Keratinocyte (primary cell): ENCODE measurements around the gene MSANTD1. TPM values are rescaled to one million over a fixed set of nuclear protein-coding genes. Genes with fewer than 3 reads are reported as not detected.

ENCODE experiments used
- DNase-seq: peaks from one replicate; pipeline ENCODE4 v3.0.0-alpha.2; 2011; ENCODE audit warnings: low read depth, missing footprints, low spot score
- FAIRE-seq: peaks from 2 replicates; lab custom pipeline; 2011; peaks lifted over from hg19 to GRCh38; lab: Jason Lieb, UNC
- H2AFZ ChIP-seq: 2 replicates; pipeline ENCODE4 v1.6.0; 2012; ENCODE audit warnings: low read length, control low read depth, inconsistent platforms; ENCODE audit not compliant: control insufficient read depth
- H3K27ac ChIP-seq: 2 replicates; pipeline ENCODE4 v1.5.1; 2011; ENCODE audit warnings: low read length; ENCODE audit not compliant: control insufficient read depth, insufficient read depth
- H3K27me3 ChIP-seq: 3 replicates; pipeline ENCODE4 v1.6.0; 2011; ENCODE audit warnings: low read length; ENCODE audit not compliant: control insufficient read depth, insufficient read depth; ENCODE audit errors: extremely low read depth
- H3K36me3 ChIP-seq, 2 experiments: 2 replicates in 1 of 2; 3 replicates in 1 of 2; pipeline ENCODE4 v1.5.1; 2011; ENCODE audit warnings: low read length in 2 of 2, mild to moderate bottlenecking in 1 of 2; ENCODE audit not compliant: control insufficient read depth in 2 of 2, insufficient read depth in 2 of 2; ENCODE audit errors: extremely low read depth in 1 of 2
- H3K4me1 ChIP-seq: 3 replicates; pipeline ENCODE4 v1.5.1; 2011; ENCODE audit warnings: low read length; ENCODE audit not compliant: control insufficient read depth, insufficient read depth; ENCODE audit errors: extremely low read depth
- H3K4me2 ChIP-seq: 3 replicates; pipeline ENCODE4 v1.6.0; 2011; ENCODE audit warnings: low read depth, low read length; ENCODE audit not compliant: control insufficient read depth, insufficient read depth; ENCODE audit errors: extremely low read depth
- H3K4me3 ChIP-seq, 3 experiments: fragments of 200-600 bp in 1 of 3; sonication (generic) in 1 of 3; 2 replicates in 2 of 3; 3 replicates in 1 of 3; pipeline ENCODE4 v1.5.1; 2011 to 2016; ENCODE audit warnings: low read length in 3 of 3, mild to moderate bottlenecking in 3 of 3, control low read depth in 2 of 3, inconsistent platforms in 1 of 3, low read depth in 1 of 3, mixed read lengths in 1 of 3, mixed run types in 1 of 3, moderate library complexity in 1 of 3; ENCODE audit not compliant: control insufficient read depth in 2 of 3, insufficient read depth in 2 of 3; ENCODE audit errors: extremely low read depth in 1 of 3
- H3K79me2 ChIP-seq: 2 replicates; pipeline ENCODE4 v1.6.0; 2012; ENCODE audit warnings: low read length; ENCODE audit not compliant: control insufficient read depth, insufficient read depth
- H3K9ac ChIP-seq: 3 replicates; pipeline ENCODE4 v1.6.0; 2011; ENCODE audit warnings: low read length; ENCODE audit not compliant: control insufficient read depth, insufficient read depth; ENCODE audit errors: extremely low read depth
- H3K9me1 ChIP-seq: 3 replicates; pipeline ENCODE4 v1.6.0; 2011; ENCODE audit warnings: low read length; ENCODE audit not compliant: control insufficient read depth, insufficient read depth; ENCODE audit errors: extremely low read depth
- H3K9me3 ChIP-seq: 2 replicates; pipeline ENCODE4 v1.5.1; 2012; ENCODE audit warnings: low read depth, low read length; ENCODE audit not compliant: control insufficient read depth
- H4K20me1 ChIP-seq: 3 replicates; pipeline ENCODE4 v1.6.0; 2011; ENCODE audit warnings: low read length; ENCODE audit not compliant: control insufficient read depth, insufficient read depth; ENCODE audit errors: extremely low read depth
- CTCF ChIP-seq, 3 experiments: IDR thresholded peaks in 1 of 3; conservative IDR thresholded peaks in 1 of 3; optimal IDR thresholded peaks in 1 of 3; 2 replicates in 2 of 3; 3 replicates in 1 of 3; pipeline versions ENCODE3 to v1.5.1; 2011; ENCODE audit warnings: low read length in 3 of 3, mild to moderate bottlenecking in 3 of 3, moderate library complexity in 2 of 3, control low read depth in 1 of 3, inconsistent platforms in 1 of 3; ENCODE audit not compliant: insufficient read depth in 2 of 3; ENCODE audit errors: extremely low read depth in 1 of 3
- EZH2 ChIP-seq: IDR thresholded peaks from one replicate; pipeline ENCODE4 v1.6.1; 2012; ENCODE audit warnings: inconsistent platforms, mild to moderate bottlenecking, low read length, moderate library complexity
- dilution Hi-C: fragments of 300-500 bp; cut with MboI; formaldehyde crosslinking; loops from one replicate; pipeline ENCODE4 v1.7.0; 2020; ENCODE audit warnings: low sequenced_read_pairs; ENCODE audit not compliant: extremely low pct_ligation_motif_present
- polyA plus RNA-seq, 5 experiments: library from polyadenylated mRNA; depleted of rRNA in 3 of 5; stranded (reverse) in 3 of 5; stranded (forward) in 1 of 5; unstranded in 1 of 5; fragments of >200 nt; gene quantifications; 1 replicate in 1 of 5; 2 replicates in 3 of 5; 3 replicates in 1 of 5; pipeline versions ENCODE4 v1.2.1 to v1.2.3, GENCODE V29; 2011 to 2012; ENCODE audit warnings: missing spikeins in 2 of 5, low read depth in 1 of 5, low replicate concordance in 1 of 5

Gene MSANTD1
- polyA plus RNA-seq, 1 donor (not counting 4 experiments of a cell fraction or from before 2014, with no cell fraction given) = not detected

GRCh38 chr4:3229964-3230363 is 19.0 kb upstream of the MSANTD1 start:
- Histone ChIP-seq H3K9ac (no peak overlapping the region), H3K79me2 (no peaks in the 10 kb centered on the region), H3K27ac (no peak overlapping the region), H4K20me1 (no peaks in the 10 kb centered on the region), H3K4me2 (no peak overlapping the region), H2AFZ (no peak overlapping the region), H3K9me1 (no peaks in the 10 kb centered on the region), H3K27me3 (no peaks in the 10 kb centered on the region), H3K9me3 (no peaks in the 10 kb centered on the region), H3K4me3 (no peak overlapping the region), H3K4me1 (no peaks in the 10 kb centered on the region), H3K36me3 (peaks cover 38 to 42% of the 10 kb centered on the region in 2 experiments)
- dilution Hi-C loops = no loop called here
- TF ChIP-seq CTCF (optimal IDR thresholded peaks at IDR 0.05 in 1 of 3, IDR thresholded peaks at IDR 0.05 in 1 of 3, conservative IDR thresholded peaks at IDR 0.05 in 1 of 3; ENCODE audit: extremely low read depth in 1 of 3, insufficient read depth in 2 of 3, low read length in 3 of 3) (no peak), EZH2 (no peak)
- no peak for DNase-seq
- no peak for FAIRE-seq

GRCh38 chr4:3231471-3231870 is 17.5 kb upstream of the MSANTD1 start:
- FAIRE-seq = no peak
- Histone ChIP-seq H3K9me3 (no peaks in the 10 kb centered on the region), H3K4me2 (no peak overlapping the region), H3K79me2 (no peaks in the 10 kb centered on the region), H2AFZ (no peak overlapping the region), H3K9me1 (no peaks in the 10 kb centered on the region), H3K36me3 (peaks cover 42 to 43% of the 10 kb centered on the region in 2 experiments), H3K4me3 (no peak overlapping the region), H4K20me1 (no peaks in the 10 kb centered on the region), H3K9ac (no peak overlapping the region), H3K27ac (no peak overlapping the region), H3K27me3 (no peaks in the 10 kb centered on the region), H3K4me1 (no peaks in the 10 kb centered on the region)
- dilution Hi-C loops = no loop called here
- TF ChIP-seq CTCF (optimal IDR thresholded peaks at IDR 0.05 in 1 of 3, IDR thresholded peaks at IDR 0.05 in 1 of 3, conservative IDR thresholded peaks at IDR 0.05 in 1 of 3; ENCODE audit: extremely low read depth in 1 of 3, insufficient read depth in 2 of 3, low read length in 3 of 3) = no peak
- no peak for TF ChIP-seq EZH2
- DNase-seq = no peak
